ENCODE data around the gene RSPRY1.

The RSPRY1 gene

GRCh38 chr16:57185945-57186871 lies at the start of gene RSPRY1, which contains the start of gene PSME3IP1:
Gene RSPRY1, plus strand, starts transcription at chr16:57186329. Its CDS starts 18,330 bp downstream, at chr16:57204659.
Gene PSME3IP1, minus strand, starts transcription at chr16:57186039. Its CDS starts 12,185 bp downstream, at chr16:57173854.
- peak; percentile 99 for DNase-seq (ENCODE audit: low read depth, low spot score)

GRCh38 chr16:57137043-57137442 lies 49.1 kb upstream of the RSPRY1 start:
- no peak for DNase-seq (ENCODE audit: low read depth, low spot score)

GRCh38 chr16:57137566-57138273 lies 48.4 kb upstream of the RSPRY1 start:
- no peak for DNase-seq (ENCODE audit: low read depth, low spot score)

GRCh38 chr16:57138281-57138935 lies 47.7 kb upstream of the RSPRY1 start:
- DNase-seq (ENCODE audit: low read depth, low spot score), result no peak

DNA sequence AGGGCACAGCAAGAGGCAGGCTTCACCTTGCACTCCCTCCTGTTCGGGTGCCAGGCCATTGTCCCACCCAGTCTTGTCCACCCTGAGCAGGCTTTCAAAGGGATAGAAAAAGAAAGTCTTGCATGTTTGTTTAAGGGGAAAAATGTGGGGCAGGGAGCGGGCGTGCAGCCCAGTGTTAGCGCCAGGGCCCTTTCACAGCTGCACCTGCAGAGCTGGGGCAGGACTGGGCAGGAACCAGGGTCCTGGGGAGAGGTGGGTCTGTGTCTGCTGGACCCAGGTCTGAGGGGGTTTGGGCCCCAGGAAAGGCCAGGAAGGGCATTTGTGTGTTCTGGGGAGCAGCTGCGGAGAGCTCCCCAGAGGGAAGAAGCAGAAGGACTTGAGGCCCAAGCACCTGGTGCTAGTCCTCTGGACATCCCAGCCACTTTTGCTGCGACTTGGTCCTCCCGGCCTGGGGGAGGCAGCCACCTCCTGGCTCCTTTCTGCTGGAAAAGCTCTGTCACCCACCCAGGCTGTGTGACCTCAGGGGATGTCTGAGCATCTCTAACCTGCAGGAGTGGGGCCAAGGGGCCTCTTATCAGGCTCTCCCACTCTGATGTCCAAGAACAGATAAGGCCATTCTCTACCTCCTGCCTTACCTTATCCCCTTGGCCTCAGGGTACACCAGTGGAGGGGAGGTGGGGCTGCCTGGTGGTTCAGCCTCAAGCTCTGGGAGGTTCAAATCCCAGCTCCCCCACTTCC lies 45.0 kb upstream of the RSPRY1 start:
- DNase-seq (ENCODE audit: low read depth, low spot score), result no peak

DNA sequence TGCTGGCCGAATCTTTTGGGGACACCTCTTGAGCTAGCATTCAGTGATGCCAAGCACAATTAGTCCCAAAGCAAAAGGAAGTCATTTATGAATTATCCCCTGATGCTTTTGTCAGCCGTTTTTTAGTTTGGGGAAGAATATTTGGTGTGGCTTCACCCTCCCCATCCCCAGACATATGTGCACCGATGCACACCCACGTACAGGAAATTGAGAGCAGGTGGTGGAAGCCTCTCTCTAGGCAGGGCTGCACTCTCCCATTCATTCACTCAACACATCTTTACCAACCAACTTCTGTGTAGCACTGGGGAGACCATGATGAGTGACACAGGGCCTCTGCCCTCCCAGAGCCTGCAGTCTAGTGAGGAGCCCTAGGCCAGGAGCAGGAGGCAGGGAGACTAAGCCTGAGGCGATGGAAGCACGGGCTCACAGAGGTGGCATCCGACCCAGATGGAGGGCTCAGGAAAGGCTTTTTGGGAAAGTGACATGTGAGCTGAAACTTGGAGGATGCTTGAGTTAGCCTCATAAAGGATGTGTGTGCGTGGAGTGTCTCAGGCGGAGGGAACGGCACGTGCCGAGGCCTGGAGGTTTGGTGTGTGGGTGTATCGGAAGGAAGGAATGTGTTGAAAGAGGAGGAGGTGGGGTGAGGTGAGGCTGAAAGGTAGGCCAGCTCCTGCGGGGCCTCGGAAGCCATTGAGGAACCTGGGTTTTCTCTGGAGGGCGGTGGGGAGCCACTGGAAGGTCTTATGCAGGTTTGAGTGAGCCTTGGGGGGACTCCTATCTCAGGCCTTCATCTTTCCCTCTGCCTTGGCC lies 44.1 kb upstream of the RSPRY1 start:
- DNase-seq (ENCODE audit: low read depth, low spot score), result no peak

DNA sequence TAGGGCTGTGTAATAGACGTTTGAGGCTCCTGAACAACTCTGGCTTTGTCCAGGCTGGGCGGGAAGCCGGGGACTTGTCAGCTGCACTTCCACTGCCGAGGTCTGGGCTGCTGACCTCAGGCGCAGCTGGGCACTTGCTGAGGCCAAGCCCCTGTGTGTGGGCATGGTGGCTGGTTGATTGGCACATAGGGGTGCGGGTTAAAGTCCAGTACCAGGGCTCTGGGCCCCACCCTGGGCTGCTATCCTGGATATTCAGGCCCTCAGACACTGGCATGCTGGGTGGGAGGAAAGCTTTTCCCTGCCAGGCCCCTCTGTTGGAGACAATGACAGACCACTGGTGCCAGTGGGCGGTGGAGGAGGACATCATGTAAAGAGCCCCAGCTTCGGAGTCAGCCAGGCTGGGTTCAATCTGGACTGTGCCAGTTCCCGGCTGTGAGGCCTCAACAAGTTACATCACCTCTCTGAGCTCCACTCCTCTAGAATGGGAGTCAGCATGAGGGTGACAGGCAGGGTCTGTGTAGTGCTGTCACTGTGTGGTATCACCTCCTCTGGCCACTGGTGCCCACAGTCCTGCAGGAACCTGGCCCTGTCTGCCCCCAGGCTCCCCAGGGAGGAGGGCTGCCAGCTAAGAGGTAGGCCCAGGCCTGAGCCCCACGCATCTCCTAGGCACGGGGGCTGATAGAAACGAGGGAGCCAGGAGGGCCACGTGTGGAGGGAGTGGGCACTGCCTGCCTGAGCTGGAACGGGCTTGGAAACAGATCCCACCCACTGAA lies 42.8 kb upstream of the RSPRY1 start:
- no peak for DNase-seq (ENCODE audit: low read depth, low spot score)

DNA sequence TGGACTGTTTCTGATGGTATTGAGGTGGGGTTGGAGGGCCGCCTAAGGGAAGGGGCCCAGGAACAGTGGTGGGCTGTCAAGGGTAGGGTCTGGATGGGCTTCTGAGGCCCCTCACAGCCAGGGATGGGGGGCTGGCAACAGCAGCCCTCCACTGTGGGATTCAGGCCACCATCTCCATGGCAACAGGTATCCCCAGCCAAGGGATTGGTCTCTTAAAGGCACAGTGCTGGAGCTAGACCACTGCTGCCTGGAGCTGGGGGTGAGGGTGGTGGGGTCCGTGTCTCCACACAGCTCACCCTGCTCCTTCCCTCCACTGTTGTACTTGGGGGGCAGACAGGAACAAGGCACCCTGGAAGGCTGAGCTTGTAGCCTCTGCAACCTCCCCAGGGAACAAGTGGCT lies 42.1 kb upstream of the RSPRY1 start:
- DNase-seq (ENCODE audit: low read depth, low spot score), result no peak

DNA sequence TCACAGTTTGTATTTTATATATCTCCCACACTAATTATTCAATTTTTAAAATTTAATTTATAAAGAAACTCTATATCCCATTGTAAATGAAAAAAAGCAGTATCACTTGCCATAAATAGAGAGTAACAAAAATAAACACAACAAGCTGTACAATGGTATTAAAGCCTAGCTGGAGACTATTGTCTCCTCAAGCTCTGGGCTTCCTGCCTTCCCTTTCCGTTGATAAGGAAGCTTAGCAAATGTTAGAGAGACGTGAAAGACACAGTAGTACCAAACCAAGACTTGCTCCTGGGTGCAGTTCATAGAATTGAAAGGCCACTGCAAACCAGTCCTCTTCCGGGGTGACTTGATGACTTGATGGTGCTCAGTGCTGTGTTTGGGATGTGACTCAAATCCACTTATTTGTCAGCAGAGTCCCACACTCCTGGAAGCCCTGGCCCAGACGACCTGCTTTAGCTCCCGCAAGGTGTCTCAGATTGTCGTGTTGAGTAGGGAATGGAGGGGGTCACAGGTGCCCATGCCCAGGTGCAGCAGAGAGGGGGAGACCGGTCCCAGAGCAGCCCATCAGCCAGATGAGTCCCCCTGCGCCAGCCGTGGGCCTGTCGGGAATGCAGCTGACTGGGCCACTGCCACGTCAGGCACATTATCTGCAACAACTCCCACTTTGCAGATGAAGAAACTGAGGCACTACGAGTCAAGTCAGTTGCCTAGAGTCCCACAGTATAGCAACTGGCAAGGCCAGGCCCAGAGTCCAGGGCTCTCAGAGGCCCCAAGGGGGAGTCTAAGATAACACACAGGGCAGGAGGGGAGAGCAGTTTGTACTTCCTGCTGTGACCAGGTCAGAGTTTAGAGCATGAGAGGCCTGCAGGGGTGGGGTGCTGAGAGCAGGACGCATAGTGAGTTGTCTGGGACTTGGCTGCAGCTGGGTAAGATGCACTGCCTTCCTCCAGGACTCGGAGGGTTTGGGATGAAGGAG lies 40.8 kb upstream of the RSPRY1 start:
- no peak for DNase-seq (ENCODE audit: low read depth, low spot score)

DNA sequence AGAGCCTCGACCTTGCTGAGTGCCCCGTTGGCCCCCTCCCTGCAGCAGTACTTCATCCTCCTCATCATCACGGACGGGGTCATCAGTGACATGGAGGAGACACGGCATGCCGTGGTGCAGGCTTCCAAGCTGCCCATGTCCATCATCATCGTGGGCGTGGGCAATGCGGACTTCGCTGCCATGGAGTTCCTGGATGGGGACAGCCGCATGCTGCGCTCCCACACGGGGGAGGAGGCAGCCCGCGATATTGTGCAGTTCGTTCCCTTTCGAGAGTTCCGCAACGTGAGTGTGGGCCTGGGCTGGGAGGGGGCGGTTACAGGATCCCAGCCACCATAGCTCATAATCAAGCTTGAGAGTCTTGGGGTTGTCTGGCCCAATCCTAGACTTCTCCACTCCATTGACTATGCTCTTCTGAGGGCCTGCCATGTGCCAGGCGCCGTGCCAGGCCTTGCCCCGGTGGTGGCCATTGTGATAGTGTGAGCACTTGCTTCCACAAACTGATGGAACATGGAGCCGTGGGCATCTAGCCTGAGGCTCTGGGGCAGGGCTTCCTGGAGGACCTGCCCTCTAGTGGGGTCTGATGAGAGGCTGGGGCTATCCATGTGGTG lies 40.0 kb upstream of the RSPRY1 start:
- DNase-seq (ENCODE audit: low read depth, low spot score), result no peak

GRCh38 chr16:57146735-57147134 lies 39.4 kb upstream of the RSPRY1 start:
- DNase-seq (ENCODE audit: low read depth, low spot score), result no peak

DNA sequence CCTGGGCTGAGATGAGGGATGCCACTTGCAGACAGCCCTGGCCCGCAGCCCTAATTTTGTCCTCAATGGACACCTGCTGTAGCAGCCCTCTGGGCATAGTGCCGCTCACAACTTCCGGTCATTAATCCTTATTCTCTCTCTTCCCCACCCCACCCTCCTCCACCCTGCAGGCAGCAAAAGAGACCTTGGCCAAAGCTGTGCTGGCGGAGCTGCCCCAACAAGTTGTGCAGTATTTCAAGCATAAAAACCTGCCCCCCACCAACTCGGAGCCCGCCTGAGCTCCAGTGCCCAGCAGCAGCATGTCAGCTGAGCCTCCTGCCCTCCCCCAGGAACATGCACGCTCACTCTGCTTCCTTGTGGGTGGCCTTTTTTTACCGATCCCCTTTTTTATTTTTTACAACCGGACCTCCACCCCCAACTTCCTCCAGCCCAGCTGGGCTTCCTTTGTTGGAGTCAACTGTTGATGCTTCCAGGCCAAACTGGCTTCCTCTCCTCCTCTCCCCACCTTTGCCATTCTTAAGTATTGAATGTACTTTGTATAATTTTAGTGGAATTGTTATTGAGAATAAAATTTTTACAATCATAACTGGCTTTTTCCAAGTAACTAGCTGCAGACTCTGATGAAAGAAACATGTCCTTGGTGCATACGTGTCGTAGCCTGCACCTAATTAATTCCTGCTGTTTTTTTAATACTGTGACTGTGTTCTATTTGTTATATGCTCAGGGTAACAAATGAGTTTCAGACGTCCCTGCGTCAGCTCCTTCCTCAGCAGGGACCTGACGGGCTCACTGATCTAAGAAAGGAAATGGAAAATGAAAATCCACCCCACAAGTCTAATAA lies 38.5 kb upstream of the RSPRY1 start:
- no peak for DNase-seq (ENCODE audit: low read depth, low spot score)

GRCh38 chr16:57148481-57148880 lies 37.6 kb upstream of the RSPRY1 start:
- no peak for DNase-seq (ENCODE audit: low read depth, low spot score)

DNA sequence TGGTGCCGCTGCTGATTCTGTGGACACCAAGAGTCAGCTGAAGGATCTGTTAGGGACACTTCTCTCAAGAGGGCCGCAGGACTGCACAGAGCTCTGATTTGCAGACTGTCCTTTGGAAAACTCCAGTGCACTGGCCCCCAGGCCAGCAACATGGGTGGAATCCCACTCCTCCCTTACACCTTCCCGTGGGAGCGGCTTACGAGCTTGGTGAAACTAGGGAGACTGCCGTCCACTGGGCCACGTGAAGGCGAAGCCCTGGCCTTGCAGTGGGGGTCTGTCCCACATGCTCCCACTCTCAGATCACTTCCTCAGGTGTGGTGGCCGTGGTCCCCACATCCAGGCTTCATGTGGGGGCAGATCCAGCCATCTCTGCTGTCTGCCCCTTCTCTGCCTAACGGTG lies 36.7 kb upstream of the RSPRY1 start:
- DNase-seq (ENCODE audit: low read depth, low spot score), result no peak

GRCh38 chr16:57150682-57151330 lies 35.3 kb upstream of the RSPRY1 start:
- DNase-seq (ENCODE audit: low read depth, low spot score), result no peak

GRCh38 chr16:57151369-57151768 lies 34.8 kb upstream of the RSPRY1 start:
- no peak for DNase-seq (ENCODE audit: low read depth, low spot score)
